ENCODE measurements around the gene MRPL1. TPM values are rescaled to one million over a fixed set of nuclear protein-coding genes. Genes with fewer than 3 reads are reported as not detected.

Gene MRPL1
- total and polyA plus RNA-seq, 2 of the 13 experiments (the other 11 are each of a cell fraction or from before 2014, with no cell fraction given), result 23.3 to 61.5 TPM

- TF ChIP-seq HOMEZ (CRISPR knock-in tag; IDR thresholded peaks at IDR 0.05; ENCODE audit: low read depth), result 0 out of 2 replicates have a peak, but pooled peaks have one; percentile 26
These were observed 131.6 kb downstream of the MRPL1 start (continued) for GRCh38 chr4:77994194-77994721.

- peak; percentile 44 for FAIRE-seq
- no peak for TF ChIP-seq JUN (CRISPR knock-in tag; IDR thresholded peaks at IDR 0.05)
- peak; percentile 50; the same call in 1 of the 2 replicates for TF ChIP-seq ZNF503 (CRISPR knock-in tag; IDR thresholded peaks at IDR 0.05)
- no peak for TF ChIP-seq ZBTB40 (IDR thresholded peaks at IDR 0.05)
- peak; percentile 69; the same call in 1 of the 2 replicates for TF ChIP-seq ZBTB40 (CRISPR knock-in tag; IDR thresholded peaks at IDR 0.05)
- TF ChIP-seq ZNF281 (CRISPR knock-in tag; IDR thresholded peaks at IDR 0.05; ENCODE audit: borderline replicate concordance), result no peak
These were observed 133.4 kb downstream of the MRPL1 start for GRCh38 chr4:77996076-77996475.

More at GRCh38 chr4:77996076-77996475, 133.4 kb downstream of the MRPL1 start:
- Histone ChIP-seq H3K4me1 (ENCODE audit: insufficient read depth, low read length) (peaks cover 46% of the 10 kb centered on the region), H3K4me2 (ENCODE audit: low read depth, low read length) (peak overlapping the region; percentile 33), H3K27me3 (ENCODE audit: control insufficient read depth in 1 of 2, insufficient read depth in 2 of 2, low read length in 2 of 2) (no peaks in the 10 kb centered on the region), H3K4me3 (replicated peaks in 1 of 3; ENCODE audit: insufficient read depth in 1 of 3, low read depth in 2 of 3, low read length in 3 of 3) (no peak overlapping the region), H3K27ac (ENCODE audit: extremely low read length, insufficient read depth, low read length) (no peak overlapping the region), H2AFZ (ENCODE audit: low read length) (no peak overlapping the region), H3K9ac (ENCODE audit: insufficient read depth, low read depth, low read length) (no peak overlapping the region), H4K20me1 (ENCODE audit: insufficient read depth, low read length) (no peaks in the 10 kb centered on the region), H3K79me2 (ENCODE audit: insufficient read depth, low read length) (no peaks in the 10 kb centered on the region), H3K36me3 (replicated peaks in 1 of 2; ENCODE audit: control insufficient read depth in 1 of 2, insufficient read depth in 2 of 2, low read length in 2 of 2) (no peaks in the 10 kb centered on the region), H3K9me3 (ENCODE audit: low read length) (no peaks in the 10 kb centered on the region)
- BruUV-seq (replicated peaks), result no TSS peak
- ATAC-seq, result peak; percentile 38
- 0% methylated on average over 3 of the region's 3 CpGs for WGBS (ENCODE audit: low lambda C conversion rate)
- in situ Hi-C loops (cut with HindIII; ENCODE audit: extremely low pct_ligation_motif_present, low pct_unique_long_range_greater_than_20kb) (no loop called here), intact Hi-C loops (cut with micrococcal nuclease; ENCODE audit: unreplicated experiment) (no loop called here)
- CTCF ChIA-PET (ENCODE audit: low intra/inter-chr PET ratio, low total read pairs), result no interaction called here
- peak; percentile 65 for DNase-seq (ENCODE audit: low spot score)
- POLR2A ChIA-PET, result interaction anchor here (3.1 kb wide), 1 partner anchor 61 kb away, joined by 8 read pairs; the partner anchor contains the start of gene FRAS1
